ENCODE results near the gene LCORL.
"Not testable (repeated sequence)": the region's sequence is repeated elsewhere in the genome, so short reads cannot be mapped to it uniquely, and the experiment has no call there.

Gene LCORL

DNA sequence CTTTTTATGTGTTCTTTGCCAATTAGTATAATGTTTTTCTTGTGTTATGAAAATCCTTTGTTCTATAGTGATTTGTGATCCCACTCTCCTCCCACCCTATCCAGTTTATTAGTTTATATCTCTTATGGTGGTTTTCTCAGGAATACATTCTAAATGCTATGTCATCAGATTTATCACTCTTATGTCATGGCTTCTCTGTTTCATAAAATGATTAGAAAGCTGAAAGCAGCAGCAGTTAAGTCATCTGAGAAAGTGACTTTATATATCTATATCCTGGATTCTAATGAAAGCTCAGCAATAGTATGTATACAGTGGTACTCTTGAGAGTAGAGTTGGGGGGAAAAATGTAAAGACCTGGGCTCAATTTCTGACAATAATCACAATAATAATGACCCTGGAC lies 169.6 kb downstream of the LCORL start:
- Histone ChIP-seq H3K9ac (ENCODE audit: low read length) (no peak overlapping the region), H3K4me1 (ENCODE audit: low read length) (no peaks in the 10 kb centered on the region), H3K9me3 (replicated peaks; ENCODE audit: insufficient read depth, low read length) (no peaks in the 10 kb centered on the region), H3K36me3 (replicated peaks; ENCODE audit: insufficient read depth, low read length) (no peaks in the 10 kb centered on the region), H3K27ac (ENCODE audit: low read length) (no peak overlapping the region), H2AFZ (ENCODE audit: low read length) (no peak overlapping the region), H3K27me3 (replicated peaks; ENCODE audit: insufficient read depth, low read length) (no peaks in the 10 kb centered on the region), H3K9me2 (replicated peaks; ENCODE audit: insufficient read depth, low read length) (no peaks in the 10 kb centered on the region), H3K4me3 (ENCODE audit: low read length) (no peak overlapping the region), H3K4me2 (ENCODE audit: low read depth, low read length) (no peak overlapping the region), H3F3A (ENCODE audit: insufficient read depth, low read length) (no peaks in the 10 kb centered on the region; the same call in 1 of the 2 replicates), H4K20me1 (ENCODE audit: insufficient read depth, low read length) (no peaks in the 10 kb centered on the region), H3K79me2 (ENCODE audit: low read length) (no peaks in the 10 kb centered on the region)
- TF ChIP-seq EZH2phosphoT487 (IDR thresholded peaks at IDR 0.05; ENCODE audit: low read length), result no peak
- TF ChIP-seq CTCF (IDR thresholded peaks at IDR 0.05; ENCODE audit: low read length), result no peak
- no peak for TF ChIP-seq EZH2 (optimal IDR thresholded peaks at IDR 0.05; ENCODE audit: low read depth, low read length)
- no peak for DNase-seq

DNA sequence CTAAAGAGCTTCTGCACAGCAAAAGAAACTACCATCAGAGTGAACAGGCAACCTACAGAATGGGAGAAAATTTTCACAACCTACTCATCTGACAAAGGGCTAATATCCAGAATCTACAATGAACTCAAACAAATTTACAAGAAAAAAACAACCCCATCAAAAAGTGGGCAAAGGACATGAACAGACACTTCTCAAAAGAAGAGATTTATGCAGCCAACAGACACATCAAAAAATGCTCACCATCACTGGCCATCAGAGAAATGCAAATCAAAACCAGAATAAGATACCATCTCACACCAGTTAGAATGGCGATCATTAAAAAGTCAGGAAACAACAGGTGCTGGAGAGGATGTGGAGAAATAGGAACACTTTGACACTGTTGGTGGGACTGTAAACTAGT lies 171.3 kb downstream of the LCORL start:
- not testable (repeated sequence) for H3K79me2 ChIP-seq (ENCODE audit: low read length); H2AFZ ChIP-seq (ENCODE audit: low read length); H3F3A ChIP-seq (ENCODE audit: insufficient read depth, low read length); H3K4me1 ChIP-seq (ENCODE audit: low read length); H3K9me3 ChIP-seq (replicated peaks; ENCODE audit: insufficient read depth, low read length); H4K20me1 ChIP-seq (ENCODE audit: insufficient read depth, low read length); H3K27ac ChIP-seq (ENCODE audit: low read length); H3K27me3 ChIP-seq (replicated peaks; ENCODE audit: insufficient read depth, low read length); H3K9me2 ChIP-seq (replicated peaks; ENCODE audit: insufficient read depth, low read length); H3K9ac ChIP-seq (ENCODE audit: low read length); H3K4me2 ChIP-seq (ENCODE audit: low read depth, low read length); H3K36me3 ChIP-seq (replicated peaks; ENCODE audit: insufficient read depth, low read length); H3K4me3 ChIP-seq (ENCODE audit: low read length); DNase-seq

GRCh38 chr4:17846266-17846665 lies 175.3 kb downstream of the LCORL start:
- Histone ChIP-seq H3K36me3 (replicated peaks; ENCODE audit: insufficient read depth, low read length) (peaks cover 23% of the 10 kb centered on the region), H3K4me3 (ENCODE audit: low read length) (no peak overlapping the region), H3K27ac (ENCODE audit: low read length) (no peak overlapping the region), H3K79me2 (ENCODE audit: low read length) (0 out of 2 replicates have a peak, but pooled peaks cover 4% of the 10 kb centered on the region), H3F3A (ENCODE audit: insufficient read depth, low read length) (peaks cover 4% of the 10 kb centered on the region; the same call in 1 of the 2 replicates), H3K27me3 (replicated peaks; ENCODE audit: insufficient read depth, low read length) (no peaks in the 10 kb centered on the region), H3K9me2 (replicated peaks; ENCODE audit: insufficient read depth, low read length) (no peaks in the 10 kb centered on the region), H3K9me3 (replicated peaks; ENCODE audit: insufficient read depth, low read length) (no peaks in the 10 kb centered on the region), H4K20me1 (ENCODE audit: insufficient read depth, low read length) (no peaks in the 10 kb centered on the region), H2AFZ (ENCODE audit: low read length) (no peak overlapping the region), H3K4me1 (ENCODE audit: low read length) (no peaks in the 10 kb centered on the region), H3K9ac (ENCODE audit: low read length) (no peak overlapping the region), H3K4me2 (ENCODE audit: low read depth, low read length) (no peak overlapping the region)
- TF ChIP-seq EZH2phosphoT487 (IDR thresholded peaks at IDR 0.05; ENCODE audit: low read length), result no peak
- no peak for TF ChIP-seq CTCF (IDR thresholded peaks at IDR 0.05; ENCODE audit: low read length)
- no peak for TF ChIP-seq EZH2 (optimal IDR thresholded peaks at IDR 0.05; ENCODE audit: low read depth, low read length)
- DNase-seq, result no peak

DNA sequence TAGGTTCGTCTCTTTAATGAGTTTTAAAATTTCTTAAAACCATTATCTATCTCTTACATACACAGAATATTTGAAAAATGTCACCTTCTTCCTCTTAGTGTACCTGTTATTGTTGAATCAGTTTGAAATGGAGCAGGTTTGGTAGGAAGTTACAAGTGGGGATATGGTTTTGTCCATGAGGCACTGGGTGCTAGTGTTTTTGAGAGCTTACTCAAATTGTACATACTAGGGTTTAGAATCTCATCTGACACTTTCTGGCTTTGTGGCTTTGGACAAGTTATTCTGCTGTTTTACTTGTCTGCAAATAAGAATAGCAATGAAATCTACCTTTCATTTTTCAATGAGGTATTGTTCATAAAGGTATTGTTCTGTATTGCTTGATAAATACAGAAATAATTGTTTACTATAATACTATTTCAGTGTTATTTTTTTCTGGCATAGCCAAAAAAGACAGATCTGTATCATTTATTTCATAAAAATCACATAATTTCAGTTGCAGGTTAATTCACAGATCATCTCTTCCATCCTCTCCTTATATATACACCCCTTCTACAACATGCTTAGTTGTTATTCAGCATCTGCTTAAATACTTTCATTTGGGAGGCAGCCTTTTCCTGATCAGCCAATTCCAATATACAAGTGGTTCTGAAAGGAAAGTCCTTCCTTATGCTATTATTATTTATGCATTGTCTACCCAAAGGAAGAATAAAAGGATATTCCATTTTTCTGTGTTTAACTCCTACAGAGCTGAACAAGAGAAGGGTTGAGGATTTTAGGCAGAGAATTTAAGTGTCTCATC lies 197.5 kb downstream of the LCORL start:
- no peak overlapping the region for H3K4me2 ChIP-seq (ENCODE audit: low read depth, low read length)
- H3K9me3 ChIP-seq (replicated peaks; ENCODE audit: insufficient read depth, low read length), result no peaks in the 10 kb centered on the region
- TF ChIP-seq EZH2 (optimal IDR thresholded peaks at IDR 0.05; ENCODE audit: low read depth, low read length) (no peak), CTCF (IDR thresholded peaks at IDR 0.05; ENCODE audit: low read length) (no peak), EZH2phosphoT487 (IDR thresholded peaks at IDR 0.05; ENCODE audit: low read length) (no peak)
- H3K27ac ChIP-seq (ENCODE audit: low read length), result no peak overlapping the region
- H3K4me3 ChIP-seq (ENCODE audit: low read length), result no peak overlapping the region
- H2AFZ ChIP-seq (ENCODE audit: low read length), result no peak overlapping the region
- H3K36me3 ChIP-seq (replicated peaks; ENCODE audit: insufficient read depth, low read length), result peaks cover 15% of the 10 kb centered on the region; the same call in 1 of the 2 replicates
- DNase-seq, result no peak
- no peaks in the 10 kb centered on the region for H4K20me1 ChIP-seq (ENCODE audit: insufficient read depth, low read length)
- 0 out of 2 replicates have a peak, but pooled peaks cover 6% of the 10 kb centered on the region for H3F3A ChIP-seq (ENCODE audit: insufficient read depth, low read length)
- H3K9me2 ChIP-seq (replicated peaks; ENCODE audit: insufficient read depth, low read length), result no peaks in the 10 kb centered on the region
- peaks cover 58% of the 10 kb centered on the region for H3K79me2 ChIP-seq (ENCODE audit: low read length)
- H3K4me1 ChIP-seq (ENCODE audit: low read length), result no peaks in the 10 kb centered on the region
- no peaks in the 10 kb centered on the region for H3K27me3 ChIP-seq (replicated peaks; ENCODE audit: insufficient read depth, low read length)
- H3K9ac ChIP-seq (ENCODE audit: low read length), result no peak overlapping the region

All from MM.1S (cell line).